Epithelial cell of esophagus (primary cell): ENCODE results near the gene CREB5.
A peak's percentile ranks its signal among the peaks of the same experiment; 100 is the strongest.

Source experiments
- DNase-seq: peaks from one replicate; pipeline ENCODE4 v3.0.0; 2010; ENCODE audit warnings: low read depth
- H3K4me3 ChIP-seq: 2 replicates; pipeline ENCODE4 v1.5.1; 2011; ENCODE audit warnings: mild to moderate bottlenecking, low read length, control low read depth
- TF ChIP-seq, protein P1 (sequence below): IDR thresholded peaks from 2 replicates; pipeline ENCODE4 v1.5.1; 2011; ENCODE audit warnings: low read depth, mild to moderate bottlenecking, low read length, control low read depth, inconsistent platforms; ENCODE audit not compliant: insufficient read depth; ENCODE audit errors: missing control alignments

Gene CREB5

DNA sequence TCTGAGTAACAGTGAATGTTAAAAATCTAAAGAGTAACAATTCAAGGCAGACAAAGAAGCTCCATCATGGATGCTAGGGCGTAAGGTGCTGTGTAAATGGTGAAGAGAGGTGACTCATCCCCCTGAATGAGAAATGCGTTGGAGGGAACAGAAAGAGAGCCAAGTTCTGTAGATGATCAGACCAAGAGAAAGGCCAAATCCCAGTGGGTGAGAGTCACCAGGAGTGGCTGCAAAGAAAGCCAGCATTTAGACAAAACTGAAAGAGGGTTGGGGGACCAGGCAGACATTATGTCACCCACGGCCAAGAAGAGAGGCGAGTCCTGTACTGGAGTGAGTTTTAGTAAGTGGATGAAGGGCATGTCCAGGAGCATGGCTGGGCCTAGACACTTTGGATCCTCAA is 392.7 kb downstream of the CREB5 start:
- peak; percentile 67 for DNase-seq
- TF ChIP-seq, protein P1, sequence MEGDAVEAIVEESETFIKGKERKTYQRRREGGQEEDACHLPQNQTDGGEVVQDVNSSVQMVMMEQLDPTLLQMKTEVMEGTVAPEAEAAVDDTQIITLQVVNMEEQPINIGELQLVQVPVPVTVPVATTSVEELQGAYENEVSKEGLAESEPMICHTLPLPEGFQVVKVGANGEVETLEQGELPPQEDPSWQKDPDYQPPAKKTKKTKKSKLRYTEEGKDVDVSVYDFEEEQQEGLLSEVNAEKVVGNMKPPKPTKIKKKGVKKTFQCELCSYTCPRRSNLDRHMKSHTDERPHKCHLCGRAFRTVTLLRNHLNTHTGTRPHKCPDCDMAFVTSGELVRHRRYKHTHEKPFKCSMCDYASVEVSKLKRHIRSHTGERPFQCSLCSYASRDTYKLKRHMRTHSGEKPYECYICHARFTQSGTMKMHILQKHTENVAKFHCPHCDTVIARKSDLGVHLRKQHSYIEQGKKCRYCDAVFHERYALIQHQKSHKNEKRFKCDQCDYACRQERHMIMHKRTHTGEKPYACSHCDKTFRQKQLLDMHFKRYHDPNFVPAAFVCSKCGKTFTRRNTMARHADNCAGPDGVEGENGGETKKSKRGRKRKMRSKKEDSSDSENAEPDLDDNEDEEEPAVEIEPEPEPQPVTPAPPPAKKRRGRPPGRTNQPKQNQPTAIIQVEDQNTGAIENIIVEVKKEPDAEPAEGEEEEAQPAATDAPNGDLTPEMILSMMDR, result no peak
- H3K4me3 ChIP-seq, result no peak overlapping the region

DNA sequence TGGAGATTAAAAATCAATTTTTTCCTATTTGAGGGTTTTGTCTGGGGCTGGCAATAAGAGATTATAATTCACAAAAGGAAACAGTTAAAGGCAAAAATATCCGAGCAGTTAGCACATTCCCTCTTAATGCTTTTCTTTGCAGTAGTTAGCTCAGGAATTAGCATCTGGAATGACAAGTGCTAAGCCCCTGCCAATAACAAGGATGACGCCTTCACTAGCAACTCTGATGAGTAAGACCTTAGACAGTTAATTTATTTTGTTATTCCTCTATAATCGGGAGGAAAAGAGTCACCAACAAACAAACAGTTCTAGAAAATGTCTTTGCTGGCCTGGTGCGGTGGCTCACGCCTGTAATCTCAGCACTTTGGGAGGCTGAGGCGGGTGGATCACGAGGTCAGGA is 394.5 kb downstream of the CREB5 start:
- DNase-seq, result peak; percentile 38
- TF ChIP-seq, protein P1, result no peak

DNA sequence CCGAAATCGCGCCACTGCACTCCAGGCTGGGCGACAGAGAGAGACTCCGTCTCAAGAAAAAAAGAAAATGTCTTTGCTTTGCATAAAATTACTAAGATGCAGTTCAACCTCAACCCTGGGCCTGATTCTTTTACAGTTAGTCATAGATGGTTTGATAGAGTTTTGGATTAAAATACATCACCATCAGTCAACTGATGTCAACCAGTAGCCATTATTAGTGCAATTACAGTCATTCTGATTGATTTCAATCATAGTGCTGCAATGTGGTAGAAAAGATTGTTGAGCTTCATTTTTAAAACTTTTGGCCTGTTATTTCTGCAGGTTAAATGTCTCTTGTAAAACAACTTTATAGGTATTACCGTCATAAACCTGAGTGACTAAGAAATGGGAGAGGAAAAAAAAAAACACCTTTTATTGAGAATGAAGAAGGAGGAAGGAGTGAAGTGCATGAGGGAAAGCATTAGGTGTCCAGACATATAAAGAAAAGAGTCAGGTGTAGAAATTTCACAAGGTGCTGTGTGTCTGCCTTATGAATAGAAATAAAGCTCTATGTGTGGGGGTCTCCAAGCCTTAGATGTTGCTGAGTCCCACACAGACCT is 395.2 kb downstream of the CREB5 start:
- TF ChIP-seq, protein P1, result no peak
- no peak for DNase-seq
- H3K4me3 ChIP-seq, result no peak overlapping the region

More for the DNA sequence above, 394.5 kb downstream of the CREB5 start:
- no peak overlapping the region for H3K4me3 ChIP-seq

DNA sequence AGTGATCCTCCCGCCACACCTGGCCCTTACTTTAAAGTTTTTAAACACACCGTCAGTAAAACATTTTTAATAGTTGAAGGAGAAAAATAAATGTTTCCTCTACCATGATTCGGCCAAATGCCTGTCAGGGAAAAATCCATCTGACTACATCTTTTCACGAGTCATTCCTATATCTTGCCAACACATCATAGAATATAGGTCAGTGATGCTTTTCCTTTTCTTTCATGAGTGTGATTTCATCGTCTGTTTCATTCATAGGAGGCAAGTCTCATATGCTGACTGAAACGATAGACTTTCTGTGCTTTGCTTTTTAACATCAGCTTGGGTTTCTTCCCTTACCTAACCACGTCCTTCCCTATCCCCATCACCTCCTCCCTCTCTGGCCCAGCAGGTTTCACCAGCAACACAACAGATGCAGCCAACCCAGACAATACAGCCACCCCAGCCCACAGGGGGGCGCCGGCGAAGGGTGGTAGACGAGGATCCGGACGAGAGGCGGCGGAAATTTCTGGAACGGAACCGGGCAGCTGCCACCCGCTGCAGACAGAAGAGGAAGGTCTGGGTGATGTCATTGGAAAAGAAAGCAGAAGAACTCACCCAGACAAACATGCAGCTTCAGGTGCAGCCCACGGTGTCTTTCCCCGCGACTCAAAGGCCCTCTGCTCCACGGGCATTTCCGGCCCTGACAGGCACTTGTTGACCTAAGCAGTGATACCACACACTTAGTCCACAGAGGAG is 396.6 kb downstream of the CREB5 start:
- TF ChIP-seq, protein P1, result no peak
- no peak overlapping the region for H3K4me3 ChIP-seq
- peak; percentile 47 for DNase-seq

DNA sequence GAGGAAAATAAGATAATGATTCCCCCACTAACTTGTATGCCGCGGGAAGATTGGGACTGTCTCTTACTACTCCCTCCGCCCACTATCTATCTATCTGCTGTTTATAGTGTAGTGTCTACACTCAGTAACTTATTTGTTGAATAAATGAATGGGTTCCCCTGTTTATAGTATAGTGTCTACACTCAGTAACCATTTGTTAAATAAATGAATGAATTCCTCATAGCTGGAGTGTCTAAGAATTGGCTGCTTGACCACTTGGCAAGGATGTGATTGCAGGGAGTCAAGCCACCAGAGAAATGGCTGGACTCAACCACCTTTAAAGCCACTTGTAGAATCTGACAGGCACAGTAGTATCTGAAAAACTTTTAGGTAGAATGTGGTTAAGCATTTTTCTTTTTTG is 398.7 kb downstream of the CREB5 start:
- DNase-seq, result no peak
- TF ChIP-seq, protein P1, result no peak
- no peak overlapping the region for H3K4me3 ChIP-seq

DNA sequence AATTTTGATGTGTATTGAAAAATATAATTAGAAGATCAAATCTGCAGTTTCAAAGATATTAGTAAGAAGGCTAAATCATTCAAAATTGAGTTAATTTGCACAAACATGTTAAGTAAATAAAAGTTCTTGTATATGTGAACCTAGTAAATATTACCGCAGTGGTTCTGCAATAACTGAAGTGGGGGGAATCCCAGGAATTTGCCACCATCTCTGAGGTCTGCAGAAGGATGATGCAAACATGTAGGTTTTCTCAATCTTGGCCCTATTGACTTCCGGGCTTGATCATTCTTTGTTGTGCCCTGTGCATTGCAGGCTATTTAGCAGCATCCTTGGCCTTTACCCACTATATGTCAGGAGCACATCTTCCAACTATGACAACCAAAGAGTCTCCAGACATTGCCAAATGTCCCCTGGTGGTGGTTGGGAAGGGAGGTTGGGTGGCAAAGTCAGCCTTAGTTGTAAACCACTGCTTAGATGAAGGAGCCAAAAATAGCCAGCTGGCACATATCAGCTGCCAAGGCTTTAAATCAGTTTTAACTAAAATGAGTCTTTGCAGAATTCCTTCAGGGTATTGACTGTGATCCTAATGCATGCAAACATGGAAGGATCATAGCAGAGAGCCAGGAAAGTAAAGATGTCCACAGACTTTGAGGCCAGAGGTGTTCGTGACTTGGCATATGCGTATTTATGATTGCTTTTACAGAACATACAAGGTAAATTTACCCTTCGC is 399.5 kb downstream of the CREB5 start:
- TF ChIP-seq, protein P1, result no peak
- no peak for DNase-seq
- no peak overlapping the region for H3K4me3 ChIP-seq
